MM.1S (cell line): Measurements from ENCODE around the gene ENTREP3.

Experiments
- CTCF ChIP-seq: fragments of 300-600 bp; sonication (generic); IDR thresholded peaks from 2 replicates; pipeline ENCODE4 v1.5.1; 2016; ENCODE audit warnings: antibody characterized with exemption, low read length, mixed read lengths
- EZH2 ChIP-seq: fragments of 300-600 bp; sonication (generic); optimal IDR thresholded peaks from 2 replicates; pipeline ENCODE3; 2017; ENCODE audit warnings: low read depth, mild to moderate bottlenecking, antibody characterized with exemption, low read length, mixed read lengths

GRCh38 chr1:155228096-155228427, 27.2 kb downstream of the ENTREP3 start:
- no peak for TF ChIP-seq CTCF
- TF ChIP-seq EZH2 = no peak
